HG03060 (cell line): Measurements from ENCODE around the gene CFC1B.
A peak's percentile ranks its signal among the peaks of the same experiment; 100 is the strongest.
"Not testable (repeated sequence)": the region's sequence is repeated elsewhere in the genome, so short reads cannot be mapped to it uniquely, and the experiment has no call there.

Experiments
- ATAC-seq: cut with Tn5 transposase; IDR thresholded peaks from one replicate; pipeline ENCODE4 v1.9.1; 2021; ENCODE audit warnings: low read depth, moderate number of reproducible peaks; ENCODE audit not compliant: unreplicated experiment

Gene CFC1B

GRCh38 chr2:130520992-130521391 is at the start of gene CFC1B:
Gene CFC1B, plus strand, starts transcription at chr2:130521222. Its CDS starts 263 bp downstream, at chr2:130521485.
- ATAC-seq = not testable (repeated sequence)

- not testable (repeated sequence) for ATAC-seq
These were observed 29.9 kb upstream of the CFC1B start for GRCh38 chr2:130491073-130491472.

- not testable (repeated sequence) for ATAC-seq
These were observed 11.8 kb upstream of the CFC1B start, which contains the start of gene POTEI for GRCh38 chr2:130509228-130509627. Gene POTEI, minus strand, starts transcription at chr2:130509328. Its CDS starts 93 bp downstream, at chr2:130509235.

- not testable (repeated sequence) for ATAC-seq
These were observed 9.9 kb upstream of the CFC1B start for GRCh38 chr2:130510807-130511746.

GRCh38 chr2:130511747-130512451 is 9.1 kb upstream of the CFC1B start:
- ATAC-seq = not testable (repeated sequence)

GRCh38 chr2:130518516-130519106 is 2.4 kb upstream of the CFC1B start:
- not testable (repeated sequence) for ATAC-seq

GRCh38 chr2:130522390-130522789 is 1.4 kb downstream of the CFC1B start:
- not testable (repeated sequence) for ATAC-seq

- not testable (repeated sequence) for ATAC-seq
These were observed 6.4 kb downstream of the CFC1B start for GRCh38 chr2:130527365-130527967.

- ATAC-seq = not testable (repeated sequence)
These were observed 8.5 kb downstream of the CFC1B start for GRCh38 chr2:130529545-130529944.

- not testable (repeated sequence) for ATAC-seq
These were observed 9.2 kb downstream of the CFC1B start for GRCh38 chr2:130530212-130530611.

- peak; percentile 80 for ATAC-seq
These were observed 10.2 kb downstream of the CFC1B start for GRCh38 chr2:130531225-130531624.

GRCh38 chr2:130531672-130532071 is 10.7 kb downstream of the CFC1B start:
- not testable (repeated sequence) for ATAC-seq

GRCh38 chr2:130536654-130537053 is 15.6 kb downstream of the CFC1B start:
- ATAC-seq = not testable (repeated sequence)

- ATAC-seq = not testable (repeated sequence)
These were observed 17.2 kb downstream of the CFC1B start for GRCh38 chr2:130538271-130538670.

GRCh38 chr2:130542789-130543188 is 21.8 kb downstream of the CFC1B start:
- not testable (repeated sequence) for ATAC-seq

- ATAC-seq = not testable (repeated sequence)
These were observed 22.9 kb downstream of the CFC1B start for GRCh38 chr2:130543785-130544528.

- not testable (repeated sequence) for ATAC-seq
These were observed 24.0 kb downstream of the CFC1B start for GRCh38 chr2:130544978-130545377.

GRCh38 chr2:130548418-130548817 is 27.4 kb downstream of the CFC1B start:
- not testable (repeated sequence) for ATAC-seq

- ATAC-seq = not testable (repeated sequence)
These were observed 28.5 kb downstream of the CFC1B start for GRCh38 chr2:130549475-130549874.
